ENCODE measurements around the gene CYP21A2.
"Not testable (repeated sequence)": the region's sequence is repeated elsewhere in the genome, so short reads cannot be mapped to it uniquely, and the experiment has no call there.

CYP21A2 gene

GRCh38 chr6:32037598-32038524, at the start of gene CYP21A2:
CYP21A2 (plus strand) TSS chr6:32038415; CDS start chr6:32038423, 8 bp downstream.
- not testable (repeated sequence) for H3K9ac ChIP-seq (ENCODE audit: low read length); H3K36me3 ChIP-seq (replicated peaks; ENCODE audit: insufficient read depth, low read length); H3K4me1 ChIP-seq (ENCODE audit: low read length); H3K4me3 ChIP-seq (ENCODE audit: low read length); H3K9me2 ChIP-seq (replicated peaks; ENCODE audit: insufficient read depth, low read length); H3K9me3 ChIP-seq (replicated peaks; ENCODE audit: insufficient read depth, low read length); DNase-seq; H3F3A ChIP-seq (ENCODE audit: insufficient read depth, low read length); H2AFZ ChIP-seq (ENCODE audit: low read length); H3K4me2 ChIP-seq (ENCODE audit: low read depth, low read length); H3K27ac ChIP-seq (ENCODE audit: low read length); H4K20me1 ChIP-seq (ENCODE audit: insufficient read depth, low read length); H3K79me2 ChIP-seq (ENCODE audit: low read length); H3K27me3 ChIP-seq (replicated peaks; ENCODE audit: insufficient read depth, low read length)

- H3K4me1 ChIP-seq (ENCODE audit: low read length); H2AFZ ChIP-seq (ENCODE audit: low read length); H3K4me3 ChIP-seq (ENCODE audit: low read length); DNase-seq; H3K4me2 ChIP-seq (ENCODE audit: low read depth, low read length); H3K27ac ChIP-seq (ENCODE audit: low read length); H3F3A ChIP-seq (ENCODE audit: insufficient read depth, low read length); H3K27me3 ChIP-seq (replicated peaks; ENCODE audit: insufficient read depth, low read length); H3K36me3 ChIP-seq (replicated peaks; ENCODE audit: insufficient read depth, low read length); H3K9me3 ChIP-seq (replicated peaks; ENCODE audit: insufficient read depth, low read length); H4K20me1 ChIP-seq (ENCODE audit: insufficient read depth, low read length); H3K79me2 ChIP-seq (ENCODE audit: low read length); H3K9ac ChIP-seq (ENCODE audit: low read length); H3K9me2 ChIP-seq (replicated peaks; ENCODE audit: insufficient read depth, low read length): not testable (repeated sequence)
Observed at GRCh38 chr6:31989363-31989762, 48.9 kb upstream of the CYP21A2 start.

GRCh38 chr6:31994421-31994820, 43.8 kb upstream of the CYP21A2 start:
- not testable (repeated sequence) for H3F3A ChIP-seq (ENCODE audit: insufficient read depth, low read length); H3K36me3 ChIP-seq (replicated peaks; ENCODE audit: insufficient read depth, low read length); H3K27me3 ChIP-seq (replicated peaks; ENCODE audit: insufficient read depth, low read length); H3K9me3 ChIP-seq (replicated peaks; ENCODE audit: insufficient read depth, low read length); H3K9me2 ChIP-seq (replicated peaks; ENCODE audit: insufficient read depth, low read length); H3K4me3 ChIP-seq (ENCODE audit: low read length); H3K4me2 ChIP-seq (ENCODE audit: low read depth, low read length); H3K4me1 ChIP-seq (ENCODE audit: low read length); H4K20me1 ChIP-seq (ENCODE audit: insufficient read depth, low read length); H3K9ac ChIP-seq (ENCODE audit: low read length); H3K79me2 ChIP-seq (ENCODE audit: low read length); H3K27ac ChIP-seq (ENCODE audit: low read length); DNase-seq; H2AFZ ChIP-seq (ENCODE audit: low read length)

- not testable (repeated sequence) for H3K36me3 ChIP-seq (replicated peaks; ENCODE audit: insufficient read depth, low read length); H2AFZ ChIP-seq (ENCODE audit: low read length); H3K4me1 ChIP-seq (ENCODE audit: low read length); H3K4me3 ChIP-seq (ENCODE audit: low read length); H3K4me2 ChIP-seq (ENCODE audit: low read depth, low read length); H3K9ac ChIP-seq (ENCODE audit: low read length); DNase-seq; H3K9me2 ChIP-seq (replicated peaks; ENCODE audit: insufficient read depth, low read length); H3K27me3 ChIP-seq (replicated peaks; ENCODE audit: insufficient read depth, low read length); H4K20me1 ChIP-seq (ENCODE audit: insufficient read depth, low read length); H3F3A ChIP-seq (ENCODE audit: insufficient read depth, low read length); H3K9me3 ChIP-seq (replicated peaks; ENCODE audit: insufficient read depth, low read length); H3K27ac ChIP-seq (ENCODE audit: low read length); H3K79me2 ChIP-seq (ENCODE audit: low read length)
Observed at GRCh38 chr6:31996385-31996784, 41.8 kb upstream of the CYP21A2 start.

- not testable (repeated sequence) for H3F3A ChIP-seq (ENCODE audit: insufficient read depth, low read length); H3K79me2 ChIP-seq (ENCODE audit: low read length); H3K4me3 ChIP-seq (ENCODE audit: low read length); H3K4me2 ChIP-seq (ENCODE audit: low read depth, low read length); DNase-seq; H3K9ac ChIP-seq (ENCODE audit: low read length); H3K9me2 ChIP-seq (replicated peaks; ENCODE audit: insufficient read depth, low read length); H3K27me3 ChIP-seq (replicated peaks; ENCODE audit: insufficient read depth, low read length); H2AFZ ChIP-seq (ENCODE audit: low read length); H3K27ac ChIP-seq (ENCODE audit: low read length); H4K20me1 ChIP-seq (ENCODE audit: insufficient read depth, low read length); H3K4me1 ChIP-seq (ENCODE audit: low read length); H3K36me3 ChIP-seq (replicated peaks; ENCODE audit: insufficient read depth, low read length); H3K9me3 ChIP-seq (replicated peaks; ENCODE audit: insufficient read depth, low read length)
Observed at GRCh38 chr6:32002546-32003268, 35.5 kb upstream of the CYP21A2 start.

- not testable (repeated sequence) for H3K9me3 ChIP-seq (replicated peaks; ENCODE audit: insufficient read depth, low read length); H3K4me3 ChIP-seq (ENCODE audit: low read length); H3K9me2 ChIP-seq (replicated peaks; ENCODE audit: insufficient read depth, low read length); H3K4me2 ChIP-seq (ENCODE audit: low read depth, low read length); H4K20me1 ChIP-seq (ENCODE audit: insufficient read depth, low read length); H3K27me3 ChIP-seq (replicated peaks; ENCODE audit: insufficient read depth, low read length); H3K79me2 ChIP-seq (ENCODE audit: low read length); H3K4me1 ChIP-seq (ENCODE audit: low read length); H3K36me3 ChIP-seq (replicated peaks; ENCODE audit: insufficient read depth, low read length); DNase-seq; H3K9ac ChIP-seq (ENCODE audit: low read length); H3F3A ChIP-seq (ENCODE audit: insufficient read depth, low read length); H3K27ac ChIP-seq (ENCODE audit: low read length); H2AFZ ChIP-seq (ENCODE audit: low read length)
Observed at GRCh38 chr6:32003301-32003700, 34.9 kb upstream of the CYP21A2 start.

- not testable (repeated sequence) for DNase-seq; H2AFZ ChIP-seq (ENCODE audit: low read length); H3K36me3 ChIP-seq (replicated peaks; ENCODE audit: insufficient read depth, low read length); H3K9me3 ChIP-seq (replicated peaks; ENCODE audit: insufficient read depth, low read length); H3K27ac ChIP-seq (ENCODE audit: low read length); H3F3A ChIP-seq (ENCODE audit: insufficient read depth, low read length); H3K4me3 ChIP-seq (ENCODE audit: low read length); H3K9me2 ChIP-seq (replicated peaks; ENCODE audit: insufficient read depth, low read length); H3K9ac ChIP-seq (ENCODE audit: low read length); H3K4me1 ChIP-seq (ENCODE audit: low read length); H3K79me2 ChIP-seq (ENCODE audit: low read length); H3K27me3 ChIP-seq (replicated peaks; ENCODE audit: insufficient read depth, low read length); H4K20me1 ChIP-seq (ENCODE audit: insufficient read depth, low read length); H3K4me2 ChIP-seq (ENCODE audit: low read depth, low read length)
Observed at GRCh38 chr6:32004393-32004792, 33.8 kb upstream of the CYP21A2 start.
